Loucy (cell line): Measurements from ENCODE around the gene PTPRT.

Experiments used
- H2AFZ ChIP-seq: fragments of 200-600 bp; sonication (generic); 2 replicates; pipeline ENCODE4 v1.6.0; 2016; ENCODE audit warnings: antibody characterized with exemption, mild to moderate bottlenecking, low read length, moderate library complexity
- H3F3A ChIP-seq: fragments of 200-600 bp; 2 replicates; pipeline ENCODE4 v1.6.0; 2016; ENCODE audit warnings: antibody characterized with exemption, low read depth, mild to moderate bottlenecking
- H3K27me3 ChIP-seq: fragments of 200-600 bp; sonication (generic); 2 replicates; pipeline ENCODE4 v1.6.1; 2014; ENCODE audit warnings: low read length, mild to moderate bottlenecking; ENCODE audit not compliant: insufficient read depth, poor library complexity, severe bottlenecking
- H3K36me3 ChIP-seq: fragments of 200-600 bp; sonication (generic); 2 replicates; pipeline ENCODE4 v1.6.1; 2016; ENCODE audit warnings: low read length; ENCODE audit not compliant: insufficient read depth
- H3K4me1 ChIP-seq: fragments of 200-600 bp; sonication (generic); 2 replicates; pipeline ENCODE4 v1.5.1; 2014; ENCODE audit warnings: low read length, mild to moderate bottlenecking; ENCODE audit not compliant: insufficient read depth, poor library complexity, severe bottlenecking
- H3K4me2 ChIP-seq: fragments of 200-600 bp; sonication (generic); 2 replicates; pipeline ENCODE4 v1.6.0; 2014; ENCODE audit warnings: antibody characterized with exemption, low read length, low read depth, mild to moderate bottlenecking; ENCODE audit not compliant: poor library complexity, severe bottlenecking
- H3K4me3 ChIP-seq: fragments of 200-600 bp; sonication (generic); 2 replicates; pipeline ENCODE4 v1.5.1; 2014; ENCODE audit warnings: low read length, mild to moderate bottlenecking, mixed read lengths; ENCODE audit not compliant: poor library complexity, severe bottlenecking
- H3K79me2 ChIP-seq: fragments of 200-600 bp; sonication (generic); 2 replicates; pipeline ENCODE4 v1.6.1; 2014; ENCODE audit warnings: low read length; ENCODE audit not compliant: insufficient read depth
- H3K9ac ChIP-seq: fragments of 200-600 bp; sonication (generic); 2 replicates; pipeline ENCODE4 v1.6.0; 2014; ENCODE audit warnings: mild to moderate bottlenecking, low read depth, low read length, moderate library complexity; ENCODE audit not compliant: poor library complexity, severe bottlenecking
- H3K9me2 ChIP-seq: fragments of 200-600 bp; sonication (generic); replicated peaks from 2 replicates; pipeline ENCODE4 v1.6.1; 2016; ENCODE audit warnings: low read depth, low read length, mixed read lengths
- H3K9me3 ChIP-seq: fragments of 200-600 bp; sonication (generic); 2 replicates; pipeline ENCODE4 v1.6.1; 2014; ENCODE audit warnings: mild to moderate bottlenecking, antibody characterized with exemption, low read length, low read depth; ENCODE audit not compliant: insufficient read depth
- H4K20me1 ChIP-seq: fragments of 200-600 bp; sonication (generic); 2 replicates; pipeline ENCODE4 v1.6.0; 2014; ENCODE audit warnings: antibody characterized with exemption, low read length, mild to moderate bottlenecking; ENCODE audit not compliant: insufficient read depth, poor library complexity, severe bottlenecking
- EZH2phosphoT487 ChIP-seq: fragments of 200-600 bp; IDR thresholded peaks from 2 replicates; pipeline ENCODE4 v1.6.1; 2018; ENCODE audit warnings: antibody characterized with exemption, mild to moderate bottlenecking, moderate library complexity, borderline replicate concordance
- TF ChIP-seq, protein P1 (sequence below): fragments of 200-600 bp; sonication (generic); conservative IDR thresholded peaks from 2 replicates; pipeline ENCODE4 v1.5.1; 2014; ENCODE audit warnings: mild to moderate bottlenecking, antibody characterized with exemption, low read length

Gene PTPRT

GRCh38 chr20:42986143-42986773 lies 203.4 kb downstream of the PTPRT start:
- no peaks in the 10 kb centered on the region for H3K27me3 ChIP-seq
- no peaks in the 10 kb centered on the region for H3K36me3 ChIP-seq
- H4K20me1 ChIP-seq: no peaks in the 10 kb centered on the region
- no peak overlapping the region for H3K4me2 ChIP-seq
- no peaks in the 10 kb centered on the region for H3K4me1 ChIP-seq
- H3K9me3 ChIP-seq: no peaks in the 10 kb centered on the region; the same call in 1 of the 2 replicates
- H3F3A ChIP-seq: no peaks in the 10 kb centered on the region
- no peaks in the 10 kb centered on the region for H3K79me2 ChIP-seq
- no peak overlapping the region for H3K9ac ChIP-seq
- no peak overlapping the region for H2AFZ ChIP-seq
- TF ChIP-seq EZH2phosphoT487: no peak
- TF ChIP-seq, protein P1, sequence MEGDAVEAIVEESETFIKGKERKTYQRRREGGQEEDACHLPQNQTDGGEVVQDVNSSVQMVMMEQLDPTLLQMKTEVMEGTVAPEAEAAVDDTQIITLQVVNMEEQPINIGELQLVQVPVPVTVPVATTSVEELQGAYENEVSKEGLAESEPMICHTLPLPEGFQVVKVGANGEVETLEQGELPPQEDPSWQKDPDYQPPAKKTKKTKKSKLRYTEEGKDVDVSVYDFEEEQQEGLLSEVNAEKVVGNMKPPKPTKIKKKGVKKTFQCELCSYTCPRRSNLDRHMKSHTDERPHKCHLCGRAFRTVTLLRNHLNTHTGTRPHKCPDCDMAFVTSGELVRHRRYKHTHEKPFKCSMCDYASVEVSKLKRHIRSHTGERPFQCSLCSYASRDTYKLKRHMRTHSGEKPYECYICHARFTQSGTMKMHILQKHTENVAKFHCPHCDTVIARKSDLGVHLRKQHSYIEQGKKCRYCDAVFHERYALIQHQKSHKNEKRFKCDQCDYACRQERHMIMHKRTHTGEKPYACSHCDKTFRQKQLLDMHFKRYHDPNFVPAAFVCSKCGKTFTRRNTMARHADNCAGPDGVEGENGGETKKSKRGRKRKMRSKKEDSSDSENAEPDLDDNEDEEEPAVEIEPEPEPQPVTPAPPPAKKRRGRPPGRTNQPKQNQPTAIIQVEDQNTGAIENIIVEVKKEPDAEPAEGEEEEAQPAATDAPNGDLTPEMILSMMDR: no peak
- no peaks in the 10 kb centered on the region for H3K9me2 ChIP-seq
- no peak overlapping the region for H3K4me3 ChIP-seq

DNA sequence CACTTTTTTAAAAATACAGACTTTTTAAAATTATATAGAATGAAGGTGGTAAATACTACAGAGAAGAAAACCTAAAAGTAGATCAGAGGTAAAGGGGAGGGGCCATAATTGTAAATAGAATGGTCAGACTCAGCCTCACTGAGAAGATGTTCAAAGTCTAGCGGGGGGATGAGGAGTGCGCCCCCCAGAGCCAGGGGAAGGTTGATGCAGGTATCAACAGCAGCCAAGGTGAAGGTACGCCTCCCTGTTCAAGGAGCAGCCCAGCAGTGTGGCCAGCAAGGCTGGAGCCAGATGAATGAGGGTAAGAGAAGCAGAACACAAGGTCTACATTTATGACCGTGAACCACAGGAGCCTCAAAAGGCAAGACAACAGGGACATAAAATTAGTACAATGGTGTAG lies 204.1 kb downstream of the PTPRT start:
- H3K4me1 ChIP-seq: no peaks in the 10 kb centered on the region
- no peaks in the 10 kb centered on the region for H3K79me2 ChIP-seq
- no peaks in the 10 kb centered on the region for H3K27me3 ChIP-seq
- no peaks in the 10 kb centered on the region for H3K9me2 ChIP-seq
- H3F3A ChIP-seq: no peaks in the 10 kb centered on the region
- TF ChIP-seq, protein P1: 0 out of 2 replicates have a peak, but pooled peaks have one; percentile 13
- no peak for TF ChIP-seq EZH2phosphoT487
- no peaks in the 10 kb centered on the region; the same call in 1 of the 2 replicates for H3K9me3 ChIP-seq
- H3K9ac ChIP-seq: no peak overlapping the region
- H3K4me2 ChIP-seq: no peak overlapping the region
- H4K20me1 ChIP-seq: no peaks in the 10 kb centered on the region
- no peak overlapping the region for H2AFZ ChIP-seq
- H3K36me3 ChIP-seq: no peaks in the 10 kb centered on the region
- no peak overlapping the region for H3K4me3 ChIP-seq

GRCh38 chr20:42982218-42982617 lies 207.5 kb downstream of the PTPRT start:
- no peak overlapping the region for H2AFZ ChIP-seq
- H3K9me2 ChIP-seq: no peaks in the 10 kb centered on the region
- H3K36me3 ChIP-seq: no peaks in the 10 kb centered on the region
- no peaks in the 10 kb centered on the region for H3K4me1 ChIP-seq
- H4K20me1 ChIP-seq: no peaks in the 10 kb centered on the region
- TF ChIP-seq, protein P1: no peak
- no peak for TF ChIP-seq EZH2phosphoT487
- no peaks in the 10 kb centered on the region for H3K79me2 ChIP-seq
- no peak overlapping the region for H3K4me2 ChIP-seq
- H3K9ac ChIP-seq: no peak overlapping the region
- no peaks in the 10 kb centered on the region for H3K9me3 ChIP-seq
- H3K27me3 ChIP-seq: no peaks in the 10 kb centered on the region
- no peak overlapping the region for H3K4me3 ChIP-seq
- H3F3A ChIP-seq: no peaks in the 10 kb centered on the region
